Natural killer cell (primary cell): ENCODE results near the gene SPAG16. TPM values are rescaled to one million over a fixed set of nuclear protein-coding genes. Genes with fewer than 3 reads are reported as not detected.
A peak's percentile ranks its signal among the peaks of the same experiment; 100 is the strongest.

ENCODE experiments used
- ATAC-seq, 3 donors: fragments of 150-1000 bp in 2 of 3; fragments of 200-7000 bp in 1 of 3; cut with Tn5 transposase; 1 replicate in 1 of 3; 2 replicates in 2 of 3; pipeline ENCODE4 v1.10.0; 2021; ENCODE audit warnings: mild to moderate bottlenecking in 2 of 3, moderate library complexity in 2 of 3
- DNase-seq, 2 donors: peaks; one replicate each; pipeline versions ENCODE4 v3.0.0 to v3.0.0-alpha.2; 2013 to 2021; ENCODE audit warnings: mixed read lengths in 1 of 2
- H3K27ac ChIP-seq: one replicate; pipeline ENCODE4 v1.5.1; 2013; ENCODE audit warnings: mild to moderate bottlenecking, low read length
- H3K27me3 ChIP-seq: one replicate; pipeline ENCODE4 v1.6.1; 2013; ENCODE audit warnings: low read length; ENCODE audit not compliant: control insufficient read depth, insufficient read depth
- H3K36me3 ChIP-seq: one replicate; pipeline ENCODE4 v1.6.1; 2013; ENCODE audit warnings: low read length; ENCODE audit not compliant: control insufficient read depth, insufficient read depth
- H3K4me1 ChIP-seq: one replicate; pipeline ENCODE4 v1.6.1; 2013; ENCODE audit warnings: low read length; ENCODE audit not compliant: control insufficient read depth, insufficient read depth
- H3K4me3 ChIP-seq: one replicate; pipeline ENCODE4 v1.5.1; 2013; ENCODE audit warnings: low read length
- H3K9me3 ChIP-seq: one replicate; pipeline ENCODE4 v1.6.1; 2013; ENCODE audit warnings: low read length; ENCODE audit not compliant: control insufficient read depth, insufficient read depth
- H3K27ac Mint-ChIP-seq, 2 donors: one replicate each; pipeline ENCODE4 v1.8.0; 2022; ENCODE audit warnings: mild to moderate bottlenecking in 2 of 2, mixed read lengths in 2 of 2, moderate library complexity in 1 of 2
- H3K27me3 Mint-ChIP-seq, 2 donors: one replicate each; pipeline ENCODE4 v1.8.0; 2022; ENCODE audit warnings: low read depth in 2 of 2, mixed read lengths in 2 of 2
- H3K36me3 Mint-ChIP-seq: one replicate; pipeline ENCODE4 v1.8.0; 2022; ENCODE audit warnings: mixed read lengths
- H3K4me1 Mint-ChIP-seq, 2 donors: one replicate each; pipeline ENCODE4 v1.8.0; 2022; ENCODE audit warnings: mixed read lengths in 2 of 2
- H3K4me3 Mint-ChIP-seq: one replicate; pipeline ENCODE4 v1.8.0; 2022; ENCODE audit warnings: mild to moderate bottlenecking, moderate library complexity, mixed read lengths
- H3K9me3 Mint-ChIP-seq, 2 donors: one replicate each; pipeline ENCODE4 v1.8.0; 2022; ENCODE audit warnings: mixed read lengths in 2 of 2
- CTCF ChIP-seq: fragments of 200-600 bp; IDR thresholded peaks from one replicate; pipeline ENCODE4 v1.8.0; 2022; ENCODE audit warnings: antibody characterized with exemption
- WGBS: methylation state at CpG from one replicate; pipeline ENCODE4 v1.1.7; 2013; ENCODE audit warnings: missing lambda C conversion rate; ENCODE audit not compliant: insufficient coverage; 5-methylcytosine and 5-hydroxymethylcytosine counted together
- intact Hi-C: fragments of 100-400 bp; cut with micrococcal nuclease; formaldehyde crosslinking; loops from one replicate; pipeline ENCODE4 v1.14.2; 2022
- total RNA-seq, 4 donors: library from RNA; stranded (reverse); fragments of 120-200 nt in 1 of 4; gene quantifications; one replicate each; pipeline versions ENCODE4 v1.2.3 to v1.2.4, GENCODE V29; 2013 to 2022

The SPAG16 gene
- total RNA-seq, result 1 to 10 TPM; 3.5 to 5.8 (median 4.0) TPM
- total RNA-seq (2013), result 14.6 TPM

GRCh38 chr2:213284105-213285090, at the start of gene SPAG16:
Gene SPAG16 (plus strand): TSS chr2:213284464.
- H3K36me3 ChIP-seq, result no peaks in the 10 kb centered on the region
- intact Hi-C loops, result loop anchor here (5.0 kb wide), 1 partner anchor 1523 kb away; the partner anchor contains the start of gene BARD1
- peak within 1 kb of the TSS; percentile 57 for H3K27ac ChIP-seq
- Mint-ChIP-seq H3K4me1 (peaks cover 35 to 37% of the 10 kb centered on the region in 2 donors), H3K4me3 (peak within 1 kb of the TSS; percentile 93), H3K9me3 (no peaks in the 10 kb centered on the region), H3K27ac (peak within 1 kb of the TSS; percentile 85 to 93), H3K36me3 (no peaks in the 10 kb centered on the region), H3K27me3 (peaks cover 0 to 9% of the 10 kb centered on the region in 2 donors)
- WGBS, result 4% methylated on average over 58 of the region's 59 CpGs
- H3K9me3 ChIP-seq, result no peaks in the 10 kb centered on the region
- TF ChIP-seq CTCF, result no peak
- ATAC-seq (peak; percentile 95 to 98 (median 95)), DNase-seq (peak; percentile 88 to 97)
- H3K27me3 ChIP-seq, result no peaks in the 10 kb centered on the region
- H3K4me3 ChIP-seq, result peak within 1 kb of the TSS; percentile 65
- H3K4me1 ChIP-seq, result peaks cover 6% of the 10 kb centered on the region

DNA sequence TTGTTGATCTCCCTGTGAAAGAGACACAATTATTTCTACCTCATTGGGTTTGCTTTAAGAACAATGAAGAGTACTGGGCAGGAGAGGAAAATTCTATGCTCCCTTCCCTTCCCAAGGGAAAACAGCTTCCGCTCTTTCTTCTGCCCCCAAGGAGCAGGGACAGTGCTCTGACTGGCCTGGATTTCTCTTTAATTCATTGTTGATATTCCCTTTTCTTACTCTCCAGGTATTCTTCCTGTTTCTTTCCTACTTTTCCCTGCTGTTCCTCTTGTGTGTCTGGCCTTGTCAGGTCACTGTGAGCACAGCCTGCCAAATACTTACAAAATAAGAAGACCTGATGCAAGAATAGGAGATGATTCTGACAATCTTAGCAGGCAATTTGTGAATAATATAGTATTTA, 49.6 kb upstream of the SPAG16 start:
- Mint-ChIP-seq H3K4me3 (no peak overlapping the region), H3K4me1 (peaks cover 20 to 21% of the 10 kb centered on the region in 2 donors)
- WGBS, result 87% methylated on average over 1 of the region's 1 CpG

GRCh38 chr2:213235741-213236140, 48.5 kb upstream of the SPAG16 start:
- Histone ChIP-seq H3K4me1 (peaks cover 3% of the 10 kb centered on the region), H3K27ac (no peak overlapping the region), H3K4me3 (no peak overlapping the region), H3K36me3 (no peaks in the 10 kb centered on the region), H3K27me3 (no peaks in the 10 kb centered on the region), H3K9me3 (no peaks in the 10 kb centered on the region)
- no peak for ATAC-seq
- Mint-ChIP-seq H3K4me1 (peaks cover 20 to 21% of the 10 kb centered on the region in 2 donors), H3K27me3 (peaks cover 4 to 18% of the 10 kb centered on the region in 2 donors), H3K27ac (no peak overlapping the region), H3K4me3 (no peak overlapping the region), H3K9me3 (no peaks in the 10 kb centered on the region), H3K36me3 (no peaks in the 10 kb centered on the region)
- WGBS, result 50% methylated on average over 1 of the region's 1 CpG
- TF ChIP-seq CTCF, result no peak
- DNase-seq, result no peak
- intact Hi-C loops, result no loop called here

More for the DNA sequence above, 49.6 kb upstream of the SPAG16 start:
- Histone ChIP-seq H3K27ac (no peak overlapping the region), H3K4me3 (no peak overlapping the region), H3K27me3 (no peaks in the 10 kb centered on the region), H3K36me3 (no peaks in the 10 kb centered on the region), H3K9me3 (no peaks in the 10 kb centered on the region), H3K4me1 (peaks cover 3% of the 10 kb centered on the region)
- no peak for TF ChIP-seq CTCF
- Mint-ChIP-seq H3K9me3 (no peaks in the 10 kb centered on the region), H3K36me3 (no peaks in the 10 kb centered on the region), H3K27ac (no peak overlapping the region), H3K27me3 (peaks cover 4 to 18% of the 10 kb centered on the region in 2 donors)
- no peak for ATAC-seq
- DNase-seq, result no peak
- intact Hi-C loops, result no loop called here
